ENCODE measurements around the gene ORM1.
"Not testable (repeated sequence)": the region's sequence is repeated elsewhere in the genome, so short reads cannot be mapped to it uniquely, and the experiment has no call there.

The ORM1 gene

GRCh38 chr9:114304416-114305188 lies 18.3 kb upstream of the ORM1 start:
- DNase-seq (ENCODE audit: low read depth in 1 of 2, low spot score in 1 of 2): no peak

GRCh38 chr9:114307899-114308267 lies 15.0 kb upstream of the ORM1 start:
- no peak for DNase-seq (ENCODE audit: low read depth in 1 of 2, low spot score in 1 of 2)

- no peak for DNase-seq (ENCODE audit: low read depth in 1 of 2, low spot score in 1 of 2)
Observed at GRCh38 chr9:114308361-114308950, 14.4 kb upstream of the ORM1 start.

GRCh38 chr9:114309096-114309495 lies 13.8 kb upstream of the ORM1 start:
- no peak for DNase-seq (ENCODE audit: low read depth in 1 of 2, low spot score in 1 of 2)

GRCh38 chr9:114310471-114311450 lies 12.1 kb upstream of the ORM1 start:
- no peak for DNase-seq (ENCODE audit: low read depth in 1 of 2, low spot score in 1 of 2)

- DNase-seq (ENCODE audit: low read depth in 1 of 2, low spot score in 1 of 2): no peak
Observed at GRCh38 chr9:114311571-114312512, 11.1 kb upstream of the ORM1 start.

- DNase-seq (ENCODE audit: low read depth in 1 of 2, low spot score in 1 of 2): no peak
Observed at GRCh38 chr9:114312513-114312875, 10.4 kb upstream of the ORM1 start.

GRCh38 chr9:114313186-114313585 lies 9.7 kb upstream of the ORM1 start:
- no peak for DNase-seq (ENCODE audit: low read depth in 1 of 2, low spot score in 1 of 2)

GRCh38 chr9:114314256-114314867 lies 8.5 kb upstream of the ORM1 start:
- DNase-seq (ENCODE audit: low read depth in 1 of 2, low spot score in 1 of 2): no peak

- DNase-seq (ENCODE audit: low read depth in 1 of 2, low spot score in 1 of 2): no peak
Observed at GRCh38 chr9:114314881-114315722, 7.8 kb upstream of the ORM1 start.

GRCh38 chr9:114315723-114316363 lies 7.1 kb upstream of the ORM1 start:
- DNase-seq (ENCODE audit: low read depth in 1 of 2, low spot score in 1 of 2): no peak

- DNase-seq (ENCODE audit: low read depth in 1 of 2, low spot score in 1 of 2): no peak
Observed at GRCh38 chr9:114316605-114317230, 6.2 kb upstream of the ORM1 start.

GRCh38 chr9:114317665-114318357 lies 5.1 kb upstream of the ORM1 start:
- no peak for DNase-seq (ENCODE audit: low read depth in 1 of 2, low spot score in 1 of 2)

GRCh38 chr9:114318416-114318815 lies 4.5 kb upstream of the ORM1 start:
- DNase-seq (ENCODE audit: low read depth in 1 of 2, low spot score in 1 of 2): no peak

- DNase-seq (ENCODE audit: low read depth in 1 of 2, low spot score in 1 of 2): no peak
Observed at GRCh38 chr9:114319147-114319546, 3.8 kb upstream of the ORM1 start.

GRCh38 chr9:114320710-114321109 lies 2.2 kb upstream of the ORM1 start:
- not testable (repeated sequence) for DNase-seq (ENCODE audit: low read depth in 1 of 2, low spot score in 1 of 2)

GRCh38 chr9:114321759-114322158 lies 1.1 kb upstream of the ORM1 start:
- no peak for DNase-seq (ENCODE audit: low read depth in 1 of 2, low spot score in 1 of 2)
